Endothelial cell of umbilical vein (primary cell): ENCODE data around the gene USH1G. TPM values are rescaled to one million over a fixed set of nuclear protein-coding genes. Genes with fewer than 3 reads are reported as not detected.

Source experiments
- BruUV-seq: library from RNA; stranded (reverse); fragments of 400-500 nt; replicated peaks from 2 replicates; lab custom pipeline; 2021; lab: Mats Ljungman, UMichigan
- CTCF ChIA-PET: fragments of 300-600, 350-600 bp; sonication (Branson Sonifier 250); formaldehyde crosslinking; loops from one replicate; lab custom pipeline; 2021; ENCODE audit warnings: antibody characterized with exemption, inconsistent platforms; lab: Charles Lee
- POLR2A ChIA-PET: fragments of 300-600, 350-600 bp; sonication (Branson Sonifier 250); formaldehyde crosslinking; loops from one replicate; lab custom pipeline; 2021; ENCODE audit warnings: antibody characterized with exemption, inconsistent platforms; lab: Charles Lee
- DNase-seq: peaks from one replicate; pipeline ENCODE4 v3.0.0-alpha.2; 2011; ENCODE audit warnings: low read depth, low spot score
- FAIRE-seq: peaks from 2 replicates; lab custom pipeline; 2011; peaks lifted over from hg19 to GRCh38; lab: Jason Lieb, UNC
- H2AFZ ChIP-seq: 2 replicates; pipeline ENCODE4 v1.6.0; 2012; ENCODE audit warnings: low read depth, low read length, control low read depth, inconsistent platforms
- H3K27ac ChIP-seq: 2 replicates; pipeline ENCODE4 v1.5.1; 2011; ENCODE audit warnings: low read depth, mild to moderate bottlenecking, control low read depth, low read length, moderate library complexity; ENCODE audit not compliant: insufficient read depth
- H3K27me3 ChIP-seq, 2 experiments: 2 replicates each; pipeline versions ENCODE4 v1.6.0 to v1.6.1; 2011; ENCODE audit warnings: low read length in 2 of 2, mixed read lengths in 1 of 2; ENCODE audit not compliant: control insufficient read depth in 2 of 2, insufficient read depth in 2 of 2
- H3K36me3 ChIP-seq, 2 experiments: 2 replicates in 1 of 2; 3 replicates in 1 of 2; pipeline ENCODE4 v1.5.1; 2011; ENCODE audit warnings: low read length in 2 of 2, mild to moderate bottlenecking in 1 of 2, moderate library complexity in 1 of 2; ENCODE audit not compliant: control insufficient read depth in 2 of 2, insufficient read depth in 2 of 2; ENCODE audit errors: extremely low read depth in 1 of 2
- H3K4me1 ChIP-seq: 3 replicates; pipeline ENCODE4 v1.5.1; 2011; ENCODE audit warnings: mild to moderate bottlenecking, low read length; ENCODE audit not compliant: control insufficient read depth, insufficient read depth; ENCODE audit errors: extremely low read depth
- H3K4me2 ChIP-seq: 2 replicates; pipeline ENCODE4 v1.6.1; 2011; ENCODE audit warnings: low read length, control low read depth, mixed read lengths; ENCODE audit not compliant: insufficient read depth
- H3K4me3 ChIP-seq, 3 experiments: fragments of 200-600 bp in 1 of 3; sonication (generic), shearing (Covaris generic) in 1 of 3; replicated peaks in 1 of 3; 2 replicates each; pipeline ENCODE4 v1.5.1; 2011 to 2016; ENCODE audit warnings: control low read depth in 3 of 3, low read length in 3 of 3, mild to moderate bottlenecking in 2 of 3, inconsistent platforms in 1 of 3, low read depth in 1 of 3, moderate library complexity in 1 of 3; ENCODE audit not compliant: insufficient read depth in 1 of 3
- H3K79me2 ChIP-seq: 2 replicates; pipeline ENCODE4 v1.6.0; 2012; ENCODE audit warnings: low read length, inconsistent platforms; ENCODE audit not compliant: control insufficient read depth, insufficient read depth
- H3K9ac ChIP-seq: replicated peaks from 2 replicates; pipeline ENCODE3; 2011; ENCODE audit warnings: low read length, control low read depth; ENCODE audit not compliant: insufficient read depth; ENCODE audit errors: extremely low read depth
- H3K9me1 ChIP-seq: replicated peaks from 3 replicates; pipeline ENCODE4 v1.6.0; 2011; ENCODE audit warnings: mild to moderate bottlenecking, low read length; ENCODE audit not compliant: control insufficient read depth, insufficient read depth; ENCODE audit errors: extremely low read depth
- H3K9me3 ChIP-seq: replicated peaks from 2 replicates; pipeline ENCODE4 v1.5.1; 2012; ENCODE audit warnings: low read length, inconsistent platforms; ENCODE audit not compliant: control insufficient read depth, insufficient read depth
- H4K20me1 ChIP-seq: replicated peaks from 2 replicates; pipeline ENCODE3; 2011; ENCODE audit warnings: mild to moderate bottlenecking, low read length; ENCODE audit not compliant: control insufficient read depth, insufficient read depth; ENCODE audit errors: extremely low read depth
- EZH2 ChIP-seq: IDR thresholded peaks from 2 replicates; pipeline ENCODE4 v1.6.1; 2012; ENCODE audit warnings: borderline replicate concordance, low read depth, mild to moderate bottlenecking, moderate library complexity, low read length, inconsistent platforms; ENCODE audit not compliant: severe bottlenecking
- FOS ChIP-seq: IDR thresholded peaks from 2 replicates; pipeline ENCODE4 v1.6.1; 2011; ENCODE audit warnings: mild to moderate bottlenecking, low read length, moderate library complexity, borderline replicate concordance; ENCODE audit not compliant: insufficient read depth
- GATA2 ChIP-seq: IDR thresholded peaks from 2 replicates; pipeline ENCODE4 v1.7.0; 2011; ENCODE audit warnings: low read depth, mild to moderate bottlenecking, moderate library complexity, mixed read lengths, low read length; ENCODE audit not compliant: insufficient read length, insufficient read depth
- JUN ChIP-seq: IDR thresholded peaks from 2 replicates; pipeline ENCODE4 v1.6.1; 2011; ENCODE audit warnings: borderline replicate concordance, low read depth; ENCODE audit not compliant: insufficient read length, insufficient read depth
- MYC ChIP-seq: IDR thresholded peaks from one replicate; pipeline ENCODE4 v1.6.1; 2011; ENCODE audit warnings: mild to moderate bottlenecking, low read depth, low read length
- POLR2A ChIP-seq: IDR thresholded peaks from 2 replicates; pipeline ENCODE4 v1.6.1; 2012; ENCODE audit warnings: low read depth, mild to moderate bottlenecking, control low read depth, low read length
- POLR2AphosphoS5 ChIP-seq: IDR thresholded peaks from 2 replicates; pipeline ENCODE4 v1.6.1; 2012; ENCODE audit warnings: low read depth, mild to moderate bottlenecking, control low read depth, low read length, moderate library complexity; ENCODE audit not compliant: insufficient read depth
- dilution Hi-C: fragments of 300-500 bp; cut with MboI; formaldehyde crosslinking; loops from one replicate; pipeline ENCODE4 v1.15.0; 2019; ENCODE audit warnings: low sequenced_read_pairs; ENCODE audit not compliant: extremely low pct_ligation_motif_present
- intact Hi-C: fragments of 100-400 bp; cut with micrococcal nuclease; formaldehyde crosslinking; loops from one replicate; pipeline ENCODE4 v1.10.0; 2022
- polyA plus RNA-seq, 4 experiments: library from polyadenylated mRNA; depleted of rRNA in 3 of 4; stranded (reverse) in 3 of 4; unstranded in 1 of 4; fragments of >200 nt; gene quantifications; 2 replicates each; pipeline versions ENCODE4 v1.2.1 to v1.2.3, GENCODE V29; 2011 to 2012; ENCODE audit warnings: missing spikeins in 1 of 4
- total RNA-seq: library from RNA; stranded (reverse); gene quantifications from 2 replicates; pipeline ENCODE4 v1.2.3, GENCODE V29; 2021
- TF ChIP-seq, protein P1 (sequence below): IDR thresholded peaks from 2 replicates; pipeline ENCODE4 v1.6.1; 2011; ENCODE audit not compliant: insufficient read depth, insufficient read length
- TF ChIP-seq, protein P2 (sequence below), 2 donors: IDR thresholded peaks; 1 replicate in 1 of 2; 2 replicates in 1 of 2; pipeline ENCODE4 v1.5.1; 2011; ENCODE audit warnings: low read length in 2 of 2, mild to moderate bottlenecking in 2 of 2, moderate library complexity in 2 of 2, control low read depth in 1 of 2, inconsistent platforms in 1 of 2, low read depth in 1 of 2; ENCODE audit not compliant: insufficient read depth in 1 of 2; ENCODE audit errors: extremely low read depth in 1 of 2

USH1G gene
- total and polyA plus RNA-seq, 2 donors (not counting 3 experiments of a cell fraction or from before 2014, with no cell fraction given) = not detected

DNA sequence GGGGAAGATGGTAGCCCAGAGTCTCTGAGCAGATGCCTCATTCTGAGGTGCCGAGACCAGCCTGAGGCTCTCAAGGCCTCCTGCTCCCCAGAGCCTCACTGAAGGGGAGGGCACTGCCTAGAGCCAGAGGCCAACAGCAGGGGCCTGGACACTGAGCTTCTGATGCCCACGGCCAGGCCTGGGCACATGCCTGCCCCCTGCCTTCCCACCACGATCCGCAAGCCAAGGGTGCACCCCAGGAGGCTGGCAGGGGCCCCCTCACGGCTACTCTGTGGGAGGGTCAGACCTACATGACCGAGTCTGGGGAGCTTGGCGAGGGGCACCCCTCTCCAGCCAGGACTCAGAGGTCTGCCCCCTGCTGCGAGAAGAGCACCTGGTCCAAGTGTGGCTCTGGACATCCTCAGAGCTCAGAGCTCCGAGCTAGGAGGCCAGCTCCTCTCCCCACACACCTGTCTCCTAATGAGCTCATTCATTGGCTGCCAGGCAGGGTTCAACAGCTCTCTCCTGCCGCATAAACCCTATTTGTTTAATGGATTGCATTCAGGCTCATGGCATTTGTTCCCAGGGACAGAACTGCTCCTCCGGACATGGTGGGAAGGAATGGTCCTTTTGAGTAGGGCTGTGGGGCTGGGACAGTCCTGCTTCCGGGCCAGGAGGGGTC lies 26.5 kb upstream of the USH1G start:
- dilution Hi-C loops = no loop called here
- POLR2A ChIA-PET = no interaction called here

More for the DNA sequence above, 26.5 kb upstream of the USH1G start:
- H3K9ac ChIP-seq = no peak overlapping the region
- intact Hi-C loops = no loop called here
- no peak overlapping the region for H2AFZ ChIP-seq
- H3K4me1 ChIP-seq = no peaks in the 10 kb centered on the region
- BruUV-seq = no TSS peak
- no peak overlapping the region for H3K27ac ChIP-seq
- no peak overlapping the region for H3K4me2 ChIP-seq
- H3K79me2 ChIP-seq = no peaks in the 10 kb centered on the region
- DNase-seq = no peak
- peaks cover 0 to 2% of the 10 kb centered on the region in 2 experiments for H3K27me3 ChIP-seq
- no peaks in the 10 kb centered on the region for H3K36me3 ChIP-seq
- no peaks in the 10 kb centered on the region for H4K20me1 ChIP-seq
- no peaks in the 10 kb centered on the region for H3K9me1 ChIP-seq
- TF ChIP-seq MYC = no peak
- TF ChIP-seq, protein P1, sequence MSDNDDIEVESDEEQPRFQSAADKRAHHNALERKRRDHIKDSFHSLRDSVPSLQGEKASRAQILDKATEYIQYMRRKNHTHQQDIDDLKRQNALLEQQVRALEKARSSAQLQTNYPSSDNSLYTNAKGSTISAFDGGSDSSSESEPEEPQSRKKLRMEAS = no peak
- TF ChIP-seq POLR2A = no peak
- no peak for TF ChIP-seq EZH2
- TF ChIP-seq GATA2 = no peak
- TF ChIP-seq POLR2AphosphoS5 = no peak
- no peak for TF ChIP-seq FOS
- no peak for TF ChIP-seq JUN
- TF ChIP-seq, protein P2, sequence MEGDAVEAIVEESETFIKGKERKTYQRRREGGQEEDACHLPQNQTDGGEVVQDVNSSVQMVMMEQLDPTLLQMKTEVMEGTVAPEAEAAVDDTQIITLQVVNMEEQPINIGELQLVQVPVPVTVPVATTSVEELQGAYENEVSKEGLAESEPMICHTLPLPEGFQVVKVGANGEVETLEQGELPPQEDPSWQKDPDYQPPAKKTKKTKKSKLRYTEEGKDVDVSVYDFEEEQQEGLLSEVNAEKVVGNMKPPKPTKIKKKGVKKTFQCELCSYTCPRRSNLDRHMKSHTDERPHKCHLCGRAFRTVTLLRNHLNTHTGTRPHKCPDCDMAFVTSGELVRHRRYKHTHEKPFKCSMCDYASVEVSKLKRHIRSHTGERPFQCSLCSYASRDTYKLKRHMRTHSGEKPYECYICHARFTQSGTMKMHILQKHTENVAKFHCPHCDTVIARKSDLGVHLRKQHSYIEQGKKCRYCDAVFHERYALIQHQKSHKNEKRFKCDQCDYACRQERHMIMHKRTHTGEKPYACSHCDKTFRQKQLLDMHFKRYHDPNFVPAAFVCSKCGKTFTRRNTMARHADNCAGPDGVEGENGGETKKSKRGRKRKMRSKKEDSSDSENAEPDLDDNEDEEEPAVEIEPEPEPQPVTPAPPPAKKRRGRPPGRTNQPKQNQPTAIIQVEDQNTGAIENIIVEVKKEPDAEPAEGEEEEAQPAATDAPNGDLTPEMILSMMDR (IDR thresholded peaks at IDR 0.05; ENCODE audit: extremely low read depth in 1 of 2, insufficient read depth in 1 of 2, low read depth in 1 of 2, low read length in 2 of 2) = no peak
- no peaks in the 10 kb centered on the region for H3K9me3 ChIP-seq
- no peak overlapping the region for H3K4me3 ChIP-seq
- no peak for FAIRE-seq
- CTCF ChIA-PET = interaction anchor here (1.2 to 3.8 kb wide), 8 partner anchors 8 to 106 kb away, joined by 4 to 24 read pairs (median 6); no protein-coding TSS in a partner anchor
